DMS53 (cell line): ENCODE data around the gene ZNF521.

Experiments
- DNase-seq: peaks from one replicate; lab custom pipeline; 2025; lab: John Stamatoyannopoulos, UW

The ZNF521 gene

GRCh38 chr18:25075783-25076182 is 276.2 kb downstream of the ZNF521 start:
- DNase-seq, result no peak

- DNase-seq, result no peak
Measured at GRCh38 chr18:25075331-25075730, 276.6 kb downstream of the ZNF521 start.

GRCh38 chr18:25074925-25075324 is 277.0 kb downstream of the ZNF521 start:
- DNase-seq, result no peak

GRCh38 chr18:25072205-25072604 is 279.8 kb downstream of the ZNF521 start:
- DNase-seq, result no peak

GRCh38 chr18:25067275-25068025 is 284.5 kb downstream of the ZNF521 start:
- DNase-seq, result no peak

GRCh38 chr18:25066516-25066915 is 285.4 kb downstream of the ZNF521 start:
- no peak for DNase-seq

- no peak for DNase-seq
Measured at GRCh38 chr18:25062720-25063119, 289.2 kb downstream of the ZNF521 start.

GRCh38 chr18:25061395-25061794 is 290.6 kb downstream of the ZNF521 start:
- no peak for DNase-seq

- DNase-seq, result peak; percentile 5
Measured at GRCh38 chr18:25058521-25058920, 293.4 kb downstream of the ZNF521 start.

- no peak for DNase-seq
Measured at GRCh38 chr18:25057491-25058050, 294.4 kb downstream of the ZNF521 start.

GRCh38 chr18:25056429-25056828 is 295.5 kb downstream of the ZNF521 start:
- no peak for DNase-seq

- no peak for DNase-seq
Measured at GRCh38 chr18:25055076-25055475, 296.9 kb downstream of the ZNF521 start.

- DNase-seq, result no peak
Measured at GRCh38 chr18:25053466-25053865, 298.5 kb downstream of the ZNF521 start.

- DNase-seq, result no peak
Measured at GRCh38 chr18:25052511-25052921, 299.4 kb downstream of the ZNF521 start.

GRCh38 chr18:25050605-25051004 is 301.4 kb downstream of the ZNF521 start:
- DNase-seq, result no peak

GRCh38 chr18:25047983-25048382 is 304.0 kb downstream of the ZNF521 start:
- no peak for DNase-seq

- DNase-seq, result no peak
Measured at GRCh38 chr18:25047421-25047820, 304.5 kb downstream of the ZNF521 start.

GRCh38 chr18:25044694-25045093 is 307.3 kb downstream of the ZNF521 start:
- DNase-seq, result no peak

- no peak for DNase-seq
Measured at GRCh38 chr18:25043104-25043503, 308.9 kb downstream of the ZNF521 start.

GRCh38 chr18:25042641-25043051 is 309.3 kb downstream of the ZNF521 start:
- DNase-seq, result no peak

- no peak for DNase-seq
Measured at GRCh38 chr18:25039781-25040180, 312.2 kb downstream of the ZNF521 start.

- DNase-seq, result no peak
Measured at GRCh38 chr18:25038261-25038660, 313.7 kb downstream of the ZNF521 start.

GRCh38 chr18:25033747-25034471 is 318.1 kb downstream of the ZNF521 start:
- DNase-seq, result no peak
